ENCODE measurements around the gene CEACAM5. TPM values are rescaled to one million over a fixed set of nuclear protein-coding genes. Genes with fewer than 3 reads are reported as not detected.

Gene CEACAM5
- polyA plus RNA-seq, 1 experiment = not detected

DNA sequence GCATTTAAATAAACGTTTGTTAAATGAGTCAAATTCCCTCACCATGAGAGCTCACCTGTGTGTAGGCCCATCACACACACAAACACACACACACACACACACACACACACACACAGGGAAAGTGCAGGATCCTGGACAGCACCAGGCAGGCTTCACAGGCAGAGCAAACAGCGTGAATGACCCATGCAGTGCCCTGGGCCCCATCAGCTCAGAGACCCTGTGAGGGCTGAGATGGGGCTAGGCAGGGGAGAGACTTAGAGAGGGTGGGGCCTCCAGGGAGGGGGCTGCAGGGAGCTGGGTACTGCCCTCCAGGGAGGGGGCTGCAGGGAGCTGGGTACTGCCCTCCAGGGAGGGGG lies 8.5 kb upstream of the CEACAM5 start:
- CTCF ChIA-PET = no interaction called here
- H3K27ac ChIP-seq (ENCODE audit: low read depth, low read length) = no peak overlapping the region

GRCh38 chr19:41700381-41701195 lies 7.8 kb upstream of the CEACAM5 start:
- CTCF ChIA-PET = no interaction called here

More for the DNA sequence above, 8.5 kb upstream of the CEACAM5 start:
- Histone ChIP-seq H3K4me3 (ENCODE audit: low read depth, low read length) (no peak overlapping the region), H3K27me3 (ENCODE audit: control insufficient read depth, insufficient read depth, low read length) (no peaks in the 10 kb centered on the region), H3K9me3 (ENCODE audit: control insufficient read depth, insufficient read depth, low read length) (no peaks in the 10 kb centered on the region)
- DNase-seq (ENCODE audit: low read depth, low spot score) = no peak
- TF ChIP-seq, protein P1, sequence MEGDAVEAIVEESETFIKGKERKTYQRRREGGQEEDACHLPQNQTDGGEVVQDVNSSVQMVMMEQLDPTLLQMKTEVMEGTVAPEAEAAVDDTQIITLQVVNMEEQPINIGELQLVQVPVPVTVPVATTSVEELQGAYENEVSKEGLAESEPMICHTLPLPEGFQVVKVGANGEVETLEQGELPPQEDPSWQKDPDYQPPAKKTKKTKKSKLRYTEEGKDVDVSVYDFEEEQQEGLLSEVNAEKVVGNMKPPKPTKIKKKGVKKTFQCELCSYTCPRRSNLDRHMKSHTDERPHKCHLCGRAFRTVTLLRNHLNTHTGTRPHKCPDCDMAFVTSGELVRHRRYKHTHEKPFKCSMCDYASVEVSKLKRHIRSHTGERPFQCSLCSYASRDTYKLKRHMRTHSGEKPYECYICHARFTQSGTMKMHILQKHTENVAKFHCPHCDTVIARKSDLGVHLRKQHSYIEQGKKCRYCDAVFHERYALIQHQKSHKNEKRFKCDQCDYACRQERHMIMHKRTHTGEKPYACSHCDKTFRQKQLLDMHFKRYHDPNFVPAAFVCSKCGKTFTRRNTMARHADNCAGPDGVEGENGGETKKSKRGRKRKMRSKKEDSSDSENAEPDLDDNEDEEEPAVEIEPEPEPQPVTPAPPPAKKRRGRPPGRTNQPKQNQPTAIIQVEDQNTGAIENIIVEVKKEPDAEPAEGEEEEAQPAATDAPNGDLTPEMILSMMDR (IDR thresholded peaks at IDR 0.05; ENCODE audit: low read depth, low read length) = no peak
- POLR2A ChIA-PET = no interaction called here

DNA sequence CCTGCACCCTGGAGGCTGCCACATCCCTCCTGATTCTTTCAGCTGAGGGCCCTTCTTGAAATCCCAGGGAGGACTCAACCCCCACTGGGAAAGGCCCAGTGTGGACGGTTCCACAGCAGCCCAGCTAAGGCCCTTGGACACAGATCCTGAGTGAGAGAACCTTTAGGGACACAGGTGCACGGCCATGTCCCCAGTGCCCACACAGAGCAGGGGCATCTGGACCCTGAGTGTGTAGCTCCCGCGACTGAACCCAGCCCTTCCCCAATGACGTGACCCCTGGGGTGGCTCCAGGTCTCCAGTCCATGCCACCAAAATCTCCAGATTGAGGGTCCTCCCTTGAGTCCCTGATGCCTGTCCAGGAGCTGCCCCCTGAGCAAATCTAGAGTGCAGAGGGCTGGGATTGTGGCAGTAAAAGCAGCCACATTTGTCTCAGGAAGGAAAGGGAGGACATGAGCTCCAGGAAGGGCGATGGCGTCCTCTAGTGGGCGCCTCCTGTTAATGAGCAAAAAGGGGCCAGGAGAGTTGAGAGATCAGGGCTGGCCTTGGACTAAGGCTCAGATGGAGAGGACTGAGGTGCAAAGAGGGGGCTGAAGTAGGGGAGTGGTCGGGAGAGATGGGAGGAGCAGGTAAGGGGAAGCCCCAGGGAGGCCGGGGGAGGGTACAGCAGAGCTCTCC lies 6.9 kb upstream of the CEACAM5 start:
- ChIA-PET CTCF (no interaction called here), POLR2A (no interaction called here)
- no peak overlapping the region for H3K27ac ChIP-seq (ENCODE audit: low read depth, low read length)

More at GRCh38 chr19:41700381-41701195, 7.8 kb upstream of the CEACAM5 start:
- Histone ChIP-seq H3K9me3 (ENCODE audit: control insufficient read depth, insufficient read depth, low read length) (no peaks in the 10 kb centered on the region), H3K27ac (ENCODE audit: low read depth, low read length) (no peak overlapping the region), H3K27me3 (ENCODE audit: control insufficient read depth, insufficient read depth, low read length) (no peaks in the 10 kb centered on the region), H3K4me3 (ENCODE audit: low read depth, low read length) (no peak overlapping the region)
- no peak for DNase-seq (ENCODE audit: low read depth, low spot score)
- TF ChIP-seq, protein P1 (IDR thresholded peaks at IDR 0.05; ENCODE audit: low read depth, low read length) = no peak
- POLR2A ChIA-PET = no interaction called here

DNA sequence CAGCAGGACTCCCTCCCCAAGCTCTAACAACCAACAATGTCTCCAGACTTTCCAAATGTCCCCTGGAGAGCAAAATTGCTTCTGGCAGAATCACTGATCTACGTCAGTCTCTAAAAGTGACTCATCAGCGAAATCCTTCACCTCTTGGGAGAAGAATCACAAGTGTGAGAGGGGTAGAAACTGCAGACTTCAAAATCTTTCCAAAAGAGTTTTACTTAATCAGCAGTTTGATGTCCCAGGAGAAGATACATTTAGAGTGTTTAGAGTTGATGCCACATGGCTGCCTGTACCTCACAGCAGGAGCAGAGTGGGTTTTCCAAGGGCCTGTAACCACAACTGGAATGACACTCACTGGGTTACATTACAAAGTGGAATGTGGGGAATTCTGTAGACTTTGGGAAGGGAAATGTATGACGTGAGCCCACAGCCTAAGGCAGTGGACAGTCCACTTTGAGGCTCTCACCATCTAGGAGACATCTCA lies 6.2 kb upstream of the CEACAM5 start:
- CTCF ChIA-PET = no interaction called here

More for the DNA sequence above, 6.9 kb upstream of the CEACAM5 start:
- no peak for DNase-seq (ENCODE audit: low read depth, low spot score)
- Histone ChIP-seq H3K27me3 (ENCODE audit: control insufficient read depth, insufficient read depth, low read length) (no peaks in the 10 kb centered on the region), H3K9me3 (ENCODE audit: control insufficient read depth, insufficient read depth, low read length) (no peaks in the 10 kb centered on the region), H3K4me3 (ENCODE audit: low read depth, low read length) (no peak overlapping the region)
- TF ChIP-seq, protein P1 (IDR thresholded peaks at IDR 0.05; ENCODE audit: low read depth, low read length) = no peak

More for the DNA sequence above, 6.2 kb upstream of the CEACAM5 start:
- no peaks in the 10 kb centered on the region for H3K9me3 ChIP-seq (ENCODE audit: control insufficient read depth, insufficient read depth, low read length)
- no peaks in the 10 kb centered on the region for H3K27me3 ChIP-seq (ENCODE audit: control insufficient read depth, insufficient read depth, low read length)
- no peak overlapping the region for H3K27ac ChIP-seq (ENCODE audit: low read depth, low read length)
- POLR2A ChIA-PET = no interaction called here
- no peak for DNase-seq (ENCODE audit: low read depth, low spot score)
- TF ChIP-seq, protein P1 (IDR thresholded peaks at IDR 0.05; ENCODE audit: low read depth, low read length) = no peak
- H3K4me3 ChIP-seq (ENCODE audit: low read depth, low read length) = no peak overlapping the region

All from AG04450 (cell line).